HCT116 (cell line): ENCODE results near the gene RAPGEF1. TPM values are rescaled to one million over a fixed set of nuclear protein-coding genes. Genes with fewer than 3 reads are reported as not detected.

Source experiments
- ATAC-seq: fragments of 200-7000 bp; cut with Tn5 transposase; 2 replicates; pipeline ENCODE4 v1.9.1; 2020; ENCODE audit warnings: mild to moderate bottlenecking, moderate library complexity
- BruUV-seq: library from RNA; stranded (reverse); fragments of 400-500 nt; replicated peaks from 2 replicates; lab custom pipeline; 2021; lab: Mats Ljungman, UMichigan
- CTCF ChIA-PET: fragments of 300-600 bp; sonication (Branson Sonifier 250); formaldehyde crosslinking; loops from one replicate; lab custom pipeline; 2021; ENCODE audit warnings: antibody characterized with exemption; lab: Charles Lee
- POLR2A ChIA-PET: fragments of 300-600, 350-600 bp; sonication (Branson Sonifier 250); formaldehyde crosslinking; loops from one replicate; lab custom pipeline; 2021; ENCODE audit warnings: antibody characterized with exemption; lab: Charles Lee
- RAD21 ChIA-PET, 2 experiments: fragments of 300-600 bp; sonication (Branson Sonifier 250); formaldehyde crosslinking; loops; one replicate each; lab custom pipeline; 2023; ENCODE audit warnings: low total read pairs in 2 of 2; ENCODE audit not compliant: uncharacterized antibody in 2 of 2, unreplicated experiment in 2 of 2, low non-redundant PET in 1 of 2; lab: Charles Lee
- DNase-seq: peaks from one replicate; pipeline ENCODE4 v3.0.0-alpha.2; 2010; ENCODE audit warnings: low read depth, low spot score
- H2AFZ ChIP-seq: fragments of 200-600 bp; shearing (Covaris generic), sonication (generic); 2 replicates; pipeline ENCODE4 v1.6.1; 2017; ENCODE audit warnings: low read depth, mixed run types, mixed read lengths, antibody characterized with exemption, low read length; ENCODE audit not compliant: poor library complexity, severe bottlenecking
- H3K27ac ChIP-seq: 2 replicates; pipeline ENCODE4 v1.5.1; 2012; ENCODE audit warnings: low read depth, low read length
- H3K27me3 ChIP-seq: fragments of 200-600 bp; sonication (generic); 2 replicates; pipeline ENCODE4 v1.6.1; 2016; ENCODE audit warnings: mixed run types, low read length, mixed read lengths; ENCODE audit not compliant: insufficient read depth
- H3K36me3 ChIP-seq, 2 experiments: fragments of 200-500 bp in 1 of 2; fragments of 200-600 bp in 1 of 2; sonication (Bioruptor generic) in 1 of 2; sonication (generic) in 1 of 2; 2 replicates each; pipeline versions ENCODE4 v1.5.1 to v1.6.1; 2014 to 2016; ENCODE audit warnings: low read length in 2 of 2, inconsistent platforms in 1 of 2, mixed read lengths in 1 of 2, mixed run types in 1 of 2; ENCODE audit not compliant: insufficient read depth in 2 of 2, control insufficient read depth in 1 of 2
- H3K4me1 ChIP-seq, 2 experiments: fragments of 200-600 bp in 1 of 2; sonication (generic) in 1 of 2; 2 replicates each; pipeline versions ENCODE4 v1.5.1 to v1.6.1; 2012 to 2017; ENCODE audit warnings: low read length in 2 of 2, inconsistent platforms in 1 of 2, mild to moderate bottlenecking in 1 of 2, mixed read lengths in 1 of 2, mixed run types in 1 of 2, moderate library complexity in 1 of 2; ENCODE audit not compliant: insufficient read depth in 2 of 2, control insufficient read depth in 1 of 2
- H3K4me2 ChIP-seq: fragments of 200-600 bp; sonication (generic); 2 replicates; pipeline ENCODE4 v1.6.1; 2017; ENCODE audit warnings: mixed run types, low read length, mixed read lengths
- H3K4me3 ChIP-seq, 2 experiments: fragments of 200-600 bp in 1 of 2; sonication (generic) in 1 of 2; replicated peaks in 1 of 2; 2 replicates each; pipeline ENCODE4 v1.5.1; 2011 to 2016; ENCODE audit warnings: low read length in 2 of 2, control low read depth in 1 of 2, low read depth in 1 of 2, mild to moderate bottlenecking in 1 of 2, mixed read lengths in 1 of 2, mixed run types in 1 of 2
- H3K79me2 ChIP-seq: fragments of 200-600 bp; sonication (generic); 2 replicates; pipeline ENCODE4 v1.6.1; 2017; ENCODE audit warnings: mild to moderate bottlenecking, mixed run types, low read length, moderate library complexity, mixed read lengths; ENCODE audit not compliant: insufficient read depth
- H3K9ac ChIP-seq: fragments of 200-600 bp; sonication (generic); 2 replicates; pipeline ENCODE4 v1.6.1; 2016; ENCODE audit warnings: low read length, mixed read lengths
- H3K9me2 ChIP-seq: fragments of 200-600 bp; sonication (generic), shearing (Covaris generic); 2 replicates; pipeline ENCODE4 v1.6.1; 2017; ENCODE audit warnings: mixed run types, mild to moderate bottlenecking, moderate library complexity; ENCODE audit not compliant: insufficient read depth
- H3K9me3 ChIP-seq, 2 experiments: fragments of 200-500 bp in 1 of 2; fragments of 200-600 bp in 1 of 2; sonication (Bioruptor generic) in 1 of 2; sonication (generic) in 1 of 2; 2 replicates each; pipeline ENCODE4 v1.6.1; 2014 to 2017; ENCODE audit warnings: low read length in 2 of 2, mixed read lengths in 2 of 2, inconsistent platforms in 1 of 2, low read depth in 1 of 2, mild to moderate bottlenecking in 1 of 2, mixed run types in 1 of 2, moderate library complexity in 1 of 2; ENCODE audit not compliant: control insufficient read depth in 1 of 2, insufficient read depth in 1 of 2
- H4K20me1 ChIP-seq: fragments of 200-600 bp; sonication (generic), shearing (Covaris generic); 2 replicates; pipeline ENCODE4 v1.6.1; 2017; ENCODE audit warnings: mixed run types, mild to moderate bottlenecking, moderate library complexity; ENCODE audit not compliant: insufficient read depth
- ATF3 ChIP-seq: IDR thresholded peaks from 2 replicates; pipeline ENCODE4 v1.6.1; 2012
- CBX3 ChIP-seq: IDR thresholded peaks from 2 replicates; pipeline ENCODE4 v1.6.1; 2012; ENCODE audit warnings: low read depth
- CTCF ChIP-seq, 3 experiments: fragments of 200-600 bp in 1 of 3; sonication (generic) in 1 of 3; IDR thresholded peaks in 2 of 3; conservative IDR thresholded peaks in 1 of 3; 2 replicates each; pipeline ENCODE4 v1.5.1; 2012 to 2017; ENCODE audit warnings: low read depth in 2 of 3, low read length in 2 of 3, antibody characterized with exemption in 1 of 3, borderline replicate concordance in 1 of 3, control low read depth in 1 of 3, mild to moderate bottlenecking in 1 of 3, mixed read lengths in 1 of 3, mixed run types in 1 of 3, moderate library complexity in 1 of 3; ENCODE audit not compliant: insufficient read depth in 1 of 3
- EGR1 ChIP-seq: IDR thresholded peaks from 2 replicates; pipeline ENCODE4 v1.6.1; 2012; ENCODE audit warnings: low read depth
- ELF1 ChIP-seq: IDR thresholded peaks from 2 replicates; pipeline ENCODE4 v1.6.1; 2012; ENCODE audit warnings: low read depth, borderline replicate concordance
- EZH2 ChIP-seq: fragments of 200-600 bp; sonication (generic); IDR thresholded peaks from 2 replicates; pipeline ENCODE4 v1.6.1; 2017; ENCODE audit warnings: antibody characterized with exemption, mixed run types
- EZH2phosphoT487 ChIP-seq: fragments of 200-600 bp; IDR thresholded peaks from 2 replicates; pipeline ENCODE4 v1.6.1; 2018; ENCODE audit warnings: antibody characterized with exemption, borderline replicate concordance
- FOSL1 ChIP-seq: IDR thresholded peaks from 2 replicates; pipeline ENCODE4 v1.6.1; 2012; ENCODE audit warnings: low read depth
- POLR2A ChIP-seq: IDR thresholded peaks from 2 replicates; pipeline ENCODE4 v1.7.0; 2011; ENCODE audit warnings: borderline replicate concordance; ENCODE audit not compliant: insufficient read depth, insufficient read length; ENCODE audit errors: extremely low read depth
- RAD21 ChIP-seq: IDR thresholded peaks from 2 replicates; pipeline ENCODE4 v1.6.1; 2012; ENCODE audit warnings: low read depth, mild to moderate bottlenecking
- SP1 ChIP-seq: IDR thresholded peaks from 2 replicates; pipeline ENCODE4 v1.6.1; 2012; ENCODE audit warnings: low read depth
- SRF ChIP-seq: IDR thresholded peaks from 2 replicates; pipeline ENCODE4 v1.6.1; 2012; ENCODE audit warnings: low read depth
- TCF7L2 ChIP-seq: IDR thresholded peaks from 2 replicates; pipeline ENCODE4 v1.7.0; 2011; ENCODE audit warnings: borderline replicate concordance, inconsistent platforms; ENCODE audit not compliant: insufficient read depth, insufficient read length; ENCODE audit errors: extremely low read depth
- intact Hi-C: fragments of 100-400 bp; cut with micrococcal nuclease; formaldehyde crosslinking; loops from 2 replicates; pipeline ENCODE4 v1.10.0; 2022
- total RNA-seq: library from RNA; stranded (reverse); gene quantifications from one replicate; pipeline ENCODE4 v1.2.1, GENCODE V29; 2021; ENCODE audit not compliant: unreplicated experiment

RAPGEF1 gene
- total RNA-seq, 1 experiment from 2014 or later = 43.0 TPM

GRCh38 chr9:131641618-131642495 is 98.0 kb downstream of the RAPGEF1 start:
- H3K27ac ChIP-seq = no peak overlapping the region
- no peak overlapping the region for H3K4me2 ChIP-seq
- no TSS peak for BruUV-seq
- no peaks in the 10 kb centered on the region for H3K79me2 ChIP-seq
- DNase-seq (no peak), ATAC-seq (no peak)
- RAD21 ChIA-PET = interaction anchor here in 1 of 2 experiments (0.7 kb wide), 1 partner anchor 37 kb away, joined by 7 read pairs; no protein-coding TSS in a partner anchor
- H3K9ac ChIP-seq = no peak overlapping the region
- H3K9me3 ChIP-seq = no peaks in the 10 kb centered on the region
- POLR2A ChIA-PET = no interaction called here
- H3K36me3 ChIP-seq = no peaks in the 10 kb centered on the region; a peak in 1 of 4 replicates
- H3K4me3 ChIP-seq = no peak overlapping the region
- TF ChIP-seq CTCF (IDR thresholded peaks at IDR 0.05 in 2 of 3, conservative IDR thresholded peaks at IDR 0.05 in 1 of 3; ENCODE audit: borderline replicate concordance in 1 of 3, insufficient read depth in 1 of 3, low read depth in 2 of 3, low read length in 2 of 3) (peak in 1 of 3 experiments; percentile 23; a peak in 1 of 6 replicates), POLR2A (no peak), RAD21 (peak; percentile 11; the same call in 1 of the 2 replicates)
- H3K27me3 ChIP-seq = no peaks in the 10 kb centered on the region
- H2AFZ ChIP-seq = no peak overlapping the region
- no peaks in the 10 kb centered on the region for H3K9me2 ChIP-seq
- intact Hi-C loops = no loop called here
- CTCF ChIA-PET = no interaction called here
- H3K4me1 ChIP-seq = peaks cover 0 to 9% of the 10 kb centered on the region in 2 experiments; a peak in 1 of 4 replicates
- H4K20me1 ChIP-seq = no peaks in the 10 kb centered on the region

- no TSS peak for BruUV-seq
- Histone ChIP-seq H3K4me1 (peaks cover 3 to 19% of the 10 kb centered on the region in 2 experiments; a peak in 3 of 4 replicates), H3K9me3 (no peaks in the 10 kb centered on the region), H3K4me2 (no peak overlapping the region), H3K4me3 (no peak overlapping the region), H3K79me2 (no peaks in the 10 kb centered on the region), H3K36me3 (no peaks in the 10 kb centered on the region; a peak in 1 of 4 replicates), H2AFZ (no peak overlapping the region), H3K27me3 (no peaks in the 10 kb centered on the region), H3K27ac (no peak overlapping the region), H3K9me2 (no peaks in the 10 kb centered on the region), H3K9ac (no peak overlapping the region), H4K20me1 (no peaks in the 10 kb centered on the region)
- intact Hi-C loops = no loop called here
- ATAC-seq (no peak; the same call in 1 of the 2 replicates), DNase-seq (no peak)
- CTCF ChIA-PET = no interaction called here
- RAD21 ChIA-PET = no interaction called here
- POLR2A ChIA-PET = no interaction called here
- TF ChIP-seq TCF7L2 (no peak), CBX3 (no peak), EGR1 (no peak), FOSL1 (no peak), SP1 (no peak), SRF (no peak), EZH2 (no peak), RAD21 (no peak), ATF3 (no peak), POLR2A (no peak), ELF1 (no peak), EZH2phosphoT487 (no peak)
Measured at GRCh38 chr9:131640438-131641137, 99.3 kb downstream of the RAPGEF1 start.
